ENCODE measurements around the gene TGFB3.

DNA sequence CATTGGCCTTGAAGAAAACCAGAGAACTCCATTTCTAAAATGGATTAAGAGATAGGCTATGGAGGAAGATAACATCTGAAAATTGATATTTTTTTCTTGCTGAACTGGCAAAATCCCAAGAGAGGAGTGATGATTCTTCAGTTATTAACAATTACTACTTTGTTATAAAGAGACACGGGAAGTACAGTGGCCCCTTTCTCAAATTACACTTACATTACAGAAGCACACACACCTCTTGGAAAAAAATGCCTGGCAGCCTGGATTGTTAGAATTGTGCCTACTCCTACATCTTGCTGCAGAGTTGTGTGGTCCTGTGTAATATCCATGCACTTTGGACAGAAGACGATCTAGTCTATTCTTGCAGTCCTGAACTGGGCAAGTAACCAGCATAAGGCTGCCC lies 71.7 kb downstream of the TGFB3 start:
- no peak for TF ChIP-seq POLR2A (IDR thresholded peaks at IDR 0.05; ENCODE audit: low read length)
- TF ChIP-seq GATA1 (IDR thresholded peaks at IDR 0.05; ENCODE audit: low read depth, low read length): no peak

Measured in erythroblast (primary cell).